NCI-H446 treated with DMSO at 0.1 percent for 48 hours (cell line): ENCODE measurements around the gene HOXC9.

ENCODE experiments used
- DNase-seq: peaks from one replicate; lab custom pipeline; 2025; lab: John Stamatoyannopoulos, UW

Gene HOXC9

GRCh38 chr12:53976172-53976822 lies 23.7 kb upstream of the HOXC9 start:
- DNase-seq, result no peak

- no peak for DNase-seq
Measured at GRCh38 chr12:53976823-53977595, 23.0 kb upstream of the HOXC9 start.

- DNase-seq, result no peak
Measured at GRCh38 chr12:53977596-53978445, 22.1 kb upstream of the HOXC9 start.

GRCh38 chr12:53978477-53979356 lies 21.2 kb upstream of the HOXC9 start:
- no peak for DNase-seq

- no peak for DNase-seq
Measured at GRCh38 chr12:53980104-53980801, 19.7 kb upstream of the HOXC9 start.

GRCh38 chr12:53980802-53981496 lies 19.0 kb upstream of the HOXC9 start:
- DNase-seq, result no peak

- no peak for DNase-seq
Measured at GRCh38 chr12:53981634-53982565, 18.1 kb upstream of the HOXC9 start.

- no peak for DNase-seq
Measured at GRCh38 chr12:53982648-53983567, 17.1 kb upstream of the HOXC9 start.

- DNase-seq, result no peak
Measured at GRCh38 chr12:53983568-53983949, 16.4 kb upstream of the HOXC9 start.

- DNase-seq, result no peak
Measured at GRCh38 chr12:53983950-53984572, 15.9 kb upstream of the HOXC9 start.

- DNase-seq, result peak; percentile 88
Measured at GRCh38 chr12:53984901-53985691, 14.9 kb upstream of the HOXC9 start, which contains the start of gene HOXC10. Gene HOXC10 (plus strand): TSS chr12:53985146. CDS start chr12:53985260, 114 bp downstream.

GRCh38 chr12:53985692-53985993 lies 14.3 kb upstream of the HOXC9 start:
- DNase-seq, result no peak

GRCh38 chr12:53985994-53986685 lies 13.8 kb upstream of the HOXC9 start:
- DNase-seq, result no peak

- no peak for DNase-seq
Measured at GRCh38 chr12:53986686-53987483, 13.1 kb upstream of the HOXC9 start.

GRCh38 chr12:53987787-53988230 lies 12.2 kb upstream of the HOXC9 start:
- DNase-seq, result no peak
